ENCODE measurements around the gene C5orf15.

Gene C5orf15

DNA sequence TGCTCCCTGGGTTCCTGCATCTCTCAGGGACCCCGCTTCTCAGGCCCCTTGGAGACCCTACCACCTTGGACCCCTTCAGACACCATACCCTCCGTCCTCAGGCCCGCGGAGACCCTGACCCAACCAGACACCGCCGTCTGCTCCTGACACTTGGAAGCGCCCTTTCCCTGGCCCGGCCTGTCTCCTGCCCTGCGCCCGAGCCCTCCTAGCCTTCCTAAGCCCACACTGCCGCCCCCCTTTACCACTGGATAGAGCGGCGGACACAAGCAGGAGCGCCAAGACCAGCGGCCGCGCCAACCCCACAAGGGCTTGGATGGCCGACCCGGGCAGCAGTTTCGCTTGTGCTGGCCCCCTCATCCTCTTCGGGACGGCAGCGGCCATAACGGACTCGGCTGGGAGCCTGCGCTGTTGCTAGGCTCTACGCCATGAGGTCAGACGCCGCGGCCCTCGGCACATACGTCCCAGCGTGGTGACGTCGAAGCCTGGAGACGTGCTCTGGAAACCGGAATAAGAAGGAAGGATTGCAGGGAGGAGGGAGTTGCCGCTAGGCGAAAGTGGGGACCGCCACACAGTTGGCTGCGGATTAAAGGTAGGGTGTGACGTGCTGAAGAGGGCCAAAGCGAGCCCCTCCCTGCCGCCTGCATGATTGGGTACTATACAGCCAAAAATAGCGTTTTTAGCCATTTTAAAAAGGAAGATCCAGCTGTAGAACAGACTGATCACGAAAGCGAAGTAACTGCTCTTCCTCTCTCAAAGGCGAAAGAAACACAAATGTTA lies at the start of gene C5orf15:
Gene C5orf15 (minus strand): TSS at position 422 of the 777 bp plus-strand sequence. CDS start 41 bp downstream, at position 381.
- DNase-seq (ENCODE audit: low read depth in 2 of 2) = peak; percentile 75 to 83

DNA sequence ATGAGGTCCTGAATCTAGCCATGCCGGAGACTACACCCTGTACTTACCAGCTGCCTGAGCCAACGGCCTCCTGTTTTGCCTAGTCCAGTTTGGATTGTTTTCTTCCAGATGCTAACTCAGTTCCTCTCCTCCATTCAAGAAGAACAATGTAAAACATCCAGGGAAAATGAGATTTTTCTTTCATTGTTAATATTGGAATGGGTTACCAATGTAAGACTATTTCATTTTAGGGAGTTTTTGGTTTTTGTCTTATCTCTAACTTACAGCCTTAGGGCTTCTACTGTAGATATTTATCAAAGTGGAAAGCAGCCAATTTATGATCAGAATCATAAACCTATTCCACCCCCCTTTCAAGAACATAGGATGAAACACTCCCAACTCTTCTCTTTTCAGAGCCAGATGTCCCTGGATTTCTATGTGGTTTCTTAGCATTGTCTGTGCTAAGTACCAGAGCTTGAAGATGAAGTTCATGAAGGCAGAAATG lies 39.9 kb upstream of the C5orf15 start:
- DNase-seq (ENCODE audit: low read depth in 2 of 2) = no peak

- DNase-seq (ENCODE audit: low read depth in 2 of 2) = no peak
Observed at GRCh38 chr5:134007581-134008265, 39.3 kb upstream of the C5orf15 start.

GRCh38 chr5:134006115-134006514 lies 37.7 kb upstream of the C5orf15 start:
- no peak for DNase-seq (ENCODE audit: low read depth in 2 of 2)

DNA sequence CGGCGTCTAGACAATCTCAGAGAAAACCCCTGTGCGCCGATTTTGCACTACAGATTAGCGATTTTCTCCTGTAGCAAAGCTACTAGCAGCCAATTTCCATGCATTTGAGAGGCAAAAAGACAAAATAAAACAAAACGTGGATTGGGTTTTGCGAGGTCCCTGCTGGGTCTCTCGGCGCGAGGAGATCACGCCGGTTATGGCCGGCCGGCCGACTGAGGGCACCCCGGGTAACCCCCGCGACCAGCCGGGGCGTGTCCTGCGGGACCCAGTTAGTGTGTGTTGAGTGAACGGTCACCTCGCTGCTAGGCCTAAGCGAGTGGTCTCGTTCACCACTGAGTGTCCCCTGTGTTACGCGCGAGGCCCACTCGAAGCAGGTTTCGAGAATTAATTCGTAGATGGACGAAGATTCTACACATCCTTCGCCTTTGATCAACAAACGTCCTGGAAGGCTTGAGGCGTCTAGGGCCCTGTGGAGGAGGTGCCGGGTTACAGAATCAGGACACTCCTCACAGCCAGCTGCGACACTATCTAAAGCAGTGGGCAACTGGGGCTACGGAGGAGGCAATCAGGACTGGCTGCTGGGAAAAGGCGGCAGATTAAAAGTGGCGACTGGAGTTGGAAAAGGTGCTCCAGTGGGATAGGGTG lies 37.1 kb upstream of the C5orf15 start:
- DNase-seq (ENCODE audit: low read depth in 2 of 2) = no peak

GRCh38 chr5:134004626-134005416 lies 36.4 kb upstream of the C5orf15 start, which contains the start of gene VDAC1:
VDAC1 (minus strand) TSS chr5:134004975; CDS start chr5:133993012, 11,963 bp downstream.
- peak; percentile 52 to 66 for DNase-seq (ENCODE audit: low read depth in 2 of 2)

- peak; percentile 17 to 29 for DNase-seq (ENCODE audit: low read depth in 2 of 2)
Observed at GRCh38 chr5:134003817-134004625, 35.6 kb upstream of the C5orf15 start.

- DNase-seq (ENCODE audit: low read depth in 2 of 2) = no peak
Observed at GRCh38 chr5:134003064-134003816, 34.8 kb upstream of the C5orf15 start.

DNA sequence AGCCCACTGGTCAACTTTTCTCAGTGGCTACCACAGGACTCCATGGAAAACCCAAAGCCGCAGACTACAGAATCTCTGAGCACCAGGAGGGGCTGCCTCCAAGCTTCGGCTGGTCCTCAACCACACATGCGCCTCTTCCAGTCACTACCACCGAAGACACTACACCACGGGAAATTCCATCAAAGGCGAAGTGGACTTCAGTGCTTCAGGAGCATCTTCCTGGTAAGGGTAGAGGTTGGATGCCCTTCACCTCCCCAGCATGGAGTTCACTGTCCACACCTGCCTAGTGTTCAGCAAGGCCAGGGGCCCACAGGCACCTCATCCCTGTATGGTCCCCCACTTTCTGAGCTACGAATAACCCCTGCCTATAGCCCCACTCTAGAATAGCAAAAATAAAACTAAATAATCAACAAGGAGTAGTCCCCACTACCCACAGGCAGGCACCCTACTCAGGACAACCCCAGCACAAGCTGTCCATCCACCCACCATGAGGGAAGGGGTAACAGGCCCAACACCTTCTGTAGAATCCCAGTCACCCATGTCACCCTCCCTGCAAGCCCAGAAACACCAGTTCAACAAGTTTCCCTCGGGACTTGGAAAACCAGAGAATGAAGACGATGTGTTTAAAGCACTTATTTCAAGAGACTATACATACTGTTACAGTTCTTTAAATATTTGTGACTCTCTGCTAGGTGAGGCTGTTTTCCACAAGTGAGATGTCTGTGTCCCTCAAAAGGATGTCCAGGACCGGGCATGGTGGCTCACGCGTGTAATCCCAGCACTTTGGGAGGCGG lies 33.7 kb upstream of the C5orf15 start:
- DNase-seq (ENCODE audit: low read depth in 2 of 2) = no peak

DNA sequence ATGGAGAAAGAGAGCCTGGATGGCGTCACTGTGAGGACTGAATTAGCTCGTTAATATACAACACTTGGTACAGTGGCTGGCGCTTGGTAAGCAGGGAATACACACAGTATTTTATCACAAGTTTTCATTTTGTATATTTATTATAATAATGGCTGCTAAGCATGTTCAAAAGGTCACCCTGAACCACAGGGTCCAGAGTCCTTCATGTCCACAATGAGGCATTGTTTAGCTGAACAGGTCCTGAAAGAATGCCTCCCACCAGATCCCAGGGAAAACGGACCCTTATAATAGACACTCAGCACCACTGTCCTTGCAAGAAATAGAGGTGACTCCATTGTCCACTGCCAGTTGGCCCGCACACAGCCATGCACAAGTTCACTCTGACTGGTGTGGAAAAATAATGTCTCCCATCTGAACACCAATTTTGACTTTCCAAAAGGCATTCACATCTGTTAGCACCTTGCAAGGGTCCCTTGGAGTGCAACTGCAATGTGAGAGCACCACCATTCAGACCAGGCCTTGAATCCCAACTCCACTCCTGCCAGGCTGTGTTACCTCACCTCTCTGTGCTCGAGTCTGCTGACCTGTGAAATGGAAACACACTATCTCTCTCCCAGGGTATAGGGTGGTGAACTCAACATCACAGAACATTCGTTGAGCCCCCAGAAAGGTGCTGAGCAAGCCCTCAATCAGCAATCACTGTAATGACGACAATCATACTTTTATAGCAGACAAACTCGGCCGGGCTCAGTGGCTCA lies 32.5 kb upstream of the C5orf15 start:
- no peak for DNase-seq (ENCODE audit: low read depth in 2 of 2)

GRCh38 chr5:134000091-134000511 lies 31.7 kb upstream of the C5orf15 start:
- no peak for DNase-seq (ENCODE audit: low read depth in 2 of 2)

DNA sequence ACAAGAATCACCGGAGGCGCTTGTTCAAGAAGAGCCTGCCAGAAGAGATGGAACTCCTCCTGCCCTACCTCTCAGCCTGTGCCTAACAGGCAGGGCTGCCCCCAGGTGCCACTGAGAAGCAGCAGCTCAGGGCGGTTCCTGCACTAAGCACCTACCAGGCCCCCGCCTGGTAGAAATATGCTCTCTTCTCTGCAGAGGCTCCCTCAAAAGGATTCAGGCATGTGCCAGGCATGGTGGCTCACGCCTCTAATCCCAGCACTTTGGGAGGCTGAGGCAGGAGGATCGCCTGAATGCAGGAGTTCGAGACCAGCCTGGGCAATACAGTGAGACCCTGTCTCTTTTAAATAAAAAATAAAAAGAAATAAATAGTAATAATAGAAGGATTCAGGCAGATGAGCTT lies 30.4 kb upstream of the C5orf15 start:
- DNase-seq (ENCODE audit: low read depth in 2 of 2) = no peak

GRCh38 chr5:133998042-133998441 lies 29.6 kb upstream of the C5orf15 start:
- no peak for DNase-seq (ENCODE audit: low read depth in 2 of 2)

- no peak for DNase-seq (ENCODE audit: low read depth in 2 of 2)
Observed at GRCh38 chr5:133996683-133997252, 28.3 kb upstream of the C5orf15 start.

DNA sequence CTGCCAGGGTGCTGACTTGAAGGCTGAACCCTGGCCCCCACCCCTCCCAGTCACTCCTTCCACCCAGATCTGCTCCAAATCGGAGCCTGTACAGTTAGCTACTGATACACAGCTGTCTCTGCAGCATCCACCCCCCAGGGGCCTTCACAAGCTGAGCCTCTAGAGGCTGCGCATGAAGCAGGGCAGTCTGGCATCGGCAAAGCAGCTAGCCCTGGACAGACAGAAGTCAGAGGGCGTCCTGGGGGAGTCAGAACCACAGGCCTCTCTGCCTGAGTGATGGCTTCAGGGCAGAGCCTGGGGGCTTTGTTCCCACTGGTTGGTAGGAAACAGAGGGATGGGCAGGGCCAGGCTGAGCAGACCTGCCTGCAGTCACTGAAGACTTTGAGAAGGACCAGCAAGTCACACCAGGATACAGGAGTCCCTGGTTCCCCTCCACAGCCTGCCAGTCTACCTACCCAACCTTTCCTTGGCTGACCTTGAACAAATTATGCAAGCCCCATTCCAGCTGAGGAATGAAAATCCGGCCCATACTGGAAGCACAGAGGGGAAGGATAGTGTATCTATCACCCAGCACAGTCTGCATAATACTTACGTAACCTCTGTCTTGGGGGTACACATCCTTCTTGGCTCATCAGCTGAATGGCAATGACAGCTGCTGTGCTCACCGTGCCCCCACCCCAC lies 27.6 kb upstream of the C5orf15 start:
- no peak for DNase-seq (ENCODE audit: low read depth in 2 of 2)

DNA sequence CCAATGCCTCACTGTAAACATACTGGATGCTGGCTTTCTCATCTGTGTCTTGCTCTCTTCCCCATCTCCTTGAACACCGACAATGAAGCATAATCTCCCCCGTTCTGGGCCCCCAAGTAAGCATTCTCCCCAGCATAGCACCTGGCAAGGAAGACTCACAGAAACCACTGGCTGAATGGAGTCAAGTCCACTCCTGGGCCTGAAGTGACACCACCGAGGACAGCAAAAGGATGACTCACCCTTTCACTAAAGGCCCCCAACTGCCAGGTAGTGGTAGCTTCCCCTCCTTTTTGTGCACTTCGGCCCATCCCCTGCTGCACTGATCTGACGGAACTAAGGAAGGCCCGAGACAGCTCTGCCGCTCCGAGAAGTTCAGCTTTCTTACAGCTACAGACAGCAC lies 26.9 kb upstream of the C5orf15 start:
- no peak for DNase-seq (ENCODE audit: low read depth in 2 of 2)

GRCh38 chr5:133994990-133995333 lies 26.5 kb upstream of the C5orf15 start:
- DNase-seq (ENCODE audit: low read depth in 2 of 2) = no peak
